ENCODE data around the gene GPR26.

- TF ChIP-seq EZH2 (IDR thresholded peaks at IDR 0.05): no peak
- no peak for TF ChIP-seq POLR2AphosphoS5 (IDR thresholded peaks at IDR 0.05; ENCODE audit: borderline replicate concordance, low read depth, low read length)
- no peak for TF ChIP-seq FOXP2 (optimal IDR thresholded peaks at IDR 0.05; ENCODE audit: control extremely low read depth, extremely low read length, insufficient read depth)
Measured at GRCh38 chr10:123717336-123717735, 51.2 kb downstream of the GPR26 start.
